Breast epithelium (tissue), 3 donors: Measurements from ENCODE around the gene SCAI.
"Not testable (repeated sequence)": the region's sequence is repeated elsewhere in the genome, so short reads cannot be mapped to it uniquely, and the experiment has no call there.

Experiments
- POLR2AphosphoS5 ChIP-seq, 3 donors: sonication (generic); formaldehyde crosslinking; IDR thresholded peaks; one replicate each; pipeline ENCODE4 v1.6.1; 2017; ENCODE audit warnings: antibody characterized with exemption in 3 of 3
- TF ChIP-seq, protein P1 (sequence below), 3 donors: fragments of 450-650 bp; IDR thresholded peaks; one replicate each; pipeline ENCODE4 v1.5.1; 2016 to 2017; ENCODE audit warnings: antibody characterized with exemption in 3 of 3, mild to moderate bottlenecking in 3 of 3, moderate library complexity in 3 of 3

DNA sequence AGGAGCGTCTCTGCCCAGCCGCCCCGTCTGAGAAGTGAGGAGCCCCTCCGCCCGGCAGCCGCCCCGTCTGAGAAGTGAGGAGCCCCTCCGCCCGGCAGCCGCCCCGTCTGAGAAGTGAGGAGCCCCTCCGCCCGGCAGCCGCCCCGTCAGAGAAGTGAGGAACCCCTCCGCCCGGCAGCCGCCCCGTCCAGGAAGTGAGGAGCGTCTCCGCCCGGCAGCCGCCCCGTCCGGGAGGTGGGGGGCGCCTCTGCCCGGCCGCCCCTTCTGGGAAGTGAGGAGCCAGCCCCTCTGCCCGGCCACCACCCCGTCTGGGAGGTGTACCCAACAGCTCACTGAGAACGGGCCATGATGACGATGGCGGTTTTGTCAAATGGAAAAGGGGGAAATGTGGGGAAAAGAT is 34.8 kb downstream of the SCAI start:
- not testable (repeated sequence) for TF ChIP-seq POLR2AphosphoS5 (IDR thresholded peaks at IDR 0.05)
- TF ChIP-seq, protein P1, sequence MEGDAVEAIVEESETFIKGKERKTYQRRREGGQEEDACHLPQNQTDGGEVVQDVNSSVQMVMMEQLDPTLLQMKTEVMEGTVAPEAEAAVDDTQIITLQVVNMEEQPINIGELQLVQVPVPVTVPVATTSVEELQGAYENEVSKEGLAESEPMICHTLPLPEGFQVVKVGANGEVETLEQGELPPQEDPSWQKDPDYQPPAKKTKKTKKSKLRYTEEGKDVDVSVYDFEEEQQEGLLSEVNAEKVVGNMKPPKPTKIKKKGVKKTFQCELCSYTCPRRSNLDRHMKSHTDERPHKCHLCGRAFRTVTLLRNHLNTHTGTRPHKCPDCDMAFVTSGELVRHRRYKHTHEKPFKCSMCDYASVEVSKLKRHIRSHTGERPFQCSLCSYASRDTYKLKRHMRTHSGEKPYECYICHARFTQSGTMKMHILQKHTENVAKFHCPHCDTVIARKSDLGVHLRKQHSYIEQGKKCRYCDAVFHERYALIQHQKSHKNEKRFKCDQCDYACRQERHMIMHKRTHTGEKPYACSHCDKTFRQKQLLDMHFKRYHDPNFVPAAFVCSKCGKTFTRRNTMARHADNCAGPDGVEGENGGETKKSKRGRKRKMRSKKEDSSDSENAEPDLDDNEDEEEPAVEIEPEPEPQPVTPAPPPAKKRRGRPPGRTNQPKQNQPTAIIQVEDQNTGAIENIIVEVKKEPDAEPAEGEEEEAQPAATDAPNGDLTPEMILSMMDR (IDR thresholded peaks at IDR 0.05) = not testable (repeated sequence)
